Activated naive CD4-positive, alpha-beta T cell treated with anti-CD3 and anti-CD28 coated beads for 36 hours (primary cell): Measurements from ENCODE around the gene WBP11. TPM values are rescaled to one million over a fixed set of nuclear protein-coding genes. Genes with fewer than 3 reads are reported as not detected.

Experiments
- CTCF ChIA-PET: fragments of 350-600 bp; sonication (Branson Sonifier 250); formaldehyde crosslinking; loops from one replicate; lab custom pipeline; 2021; ENCODE audit warnings: antibody characterized with exemption; lab: Charles Lee
- DNase-seq: peaks from one replicate; pipeline ENCODE4 v3.0.0-alpha.2; 2020
- H3K27ac Mint-ChIP-seq: one replicate; pipeline ENCODE4 v1.8.0; 2021; ENCODE audit warnings: mild to moderate bottlenecking, mixed read lengths
- H3K27me3 Mint-ChIP-seq: one replicate; pipeline ENCODE4 v1.8.0; 2021; ENCODE audit warnings: low read depth, mixed read lengths
- H3K36me3 Mint-ChIP-seq: one replicate; pipeline ENCODE4 v1.8.0; 2021; ENCODE audit warnings: low read depth, mixed read lengths
- H3K4me1 Mint-ChIP-seq: one replicate; pipeline ENCODE4 v1.8.0; 2021; ENCODE audit warnings: low read depth, mixed read lengths
- H3K4me3 Mint-ChIP-seq: one replicate; pipeline ENCODE4 v1.8.0; 2021; ENCODE audit warnings: mild to moderate bottlenecking, moderate library complexity, mixed read lengths
- H3K9me3 Mint-ChIP-seq: one replicate; pipeline ENCODE4 v1.8.0; 2021; ENCODE audit warnings: mixed read lengths
- intact Hi-C: fragments of 100-400 bp; cut with micrococcal nuclease; formaldehyde crosslinking; loops from one replicate; pipeline ENCODE4 v1.15.1; 2023
- total RNA-seq, 2 experiments: library from RNA; stranded (reverse); gene quantifications; one replicate each; pipeline ENCODE4 v1.2.3, GENCODE V29; 2021

WBP11 gene
- total RNA-seq, 2 experiments from 2014 or later = 105 to 115 TPM

- peaks cover 4% of the 10 kb centered on the region for H3K9me3 Mint-ChIP-seq
- no peak for DNase-seq
- CTCF ChIA-PET = interaction anchor here (0.6 kb wide), 1 partner anchor 169 kb away, joined by 3 read pairs; no protein-coding TSS in a partner anchor
These were observed 10.7 kb upstream of the WBP11 start, which contains the start of gene SMCO3 for GRCh38 chr12:14814014-14814413. Gene SMCO3 (minus strand): TSS chr12:14814182. CDS start chr12:14806680, 7,502 bp downstream.

GRCh38 chr12:14811486-14811885 is 8.2 kb upstream of the WBP11 start:
- H3K36me3 Mint-ChIP-seq = no peaks in the 10 kb centered on the region
- peaks cover 13% of the 10 kb centered on the region for H3K4me1 Mint-ChIP-seq
- H3K9me3 Mint-ChIP-seq = no peaks in the 10 kb centered on the region
- no peak overlapping the region for H3K27ac Mint-ChIP-seq
- CTCF ChIA-PET = interaction anchor here (0.7 to 1.7 kb wide), 4 partner anchors 9 to 123 kb away, joined by 3 to 6 read pairs (median 4); no protein-coding TSS in a partner anchor
- no peak for DNase-seq
- intact Hi-C loops = loop anchor here (1.0 kb wide), 1 partner anchor 184 kb away; no protein-coding TSS in a partner anchor
- H3K4me3 Mint-ChIP-seq = no peak overlapping the region
- H3K27me3 Mint-ChIP-seq = no peaks in the 10 kb centered on the region

More at GRCh38 chr12:14814014-14814413, 10.7 kb upstream of the WBP11 start, which contains the start of gene SMCO3:
- peaks cover 13% of the 10 kb centered on the region for H3K4me1 Mint-ChIP-seq
- H3K36me3 Mint-ChIP-seq = no peaks in the 10 kb centered on the region
- peaks cover 4% of the 10 kb centered on the region for H3K27me3 Mint-ChIP-seq
- no peak within 1 kb of the TSS for H3K4me3 Mint-ChIP-seq
- no peak within 1 kb of the TSS for H3K27ac Mint-ChIP-seq
- intact Hi-C loops = no loop called here

- CTCF ChIA-PET = interaction anchor here (0.7 to 1.7 kb wide), 5 partner anchors 8 to 184 kb away, joined by 3 to 7 read pairs (median 4); no protein-coding TSS in a partner anchor
- Mint-ChIP-seq H3K4me1 (peaks cover 13% of the 10 kb centered on the region), H3K4me3 (no peak overlapping the region), H3K27ac (no peak overlapping the region), H3K36me3 (no peaks in the 10 kb centered on the region), H3K9me3 (no peaks in the 10 kb centered on the region), H3K27me3 (no peaks in the 10 kb centered on the region)
- intact Hi-C loops = loop anchor here (1.0 kb wide), 1 partner anchor 184 kb away; no protein-coding TSS in a partner anchor
- DNase-seq = peak; percentile 42
These were observed 7.7 kb upstream of the WBP11 start for GRCh38 chr12:14810953-14811483.

DNA sequence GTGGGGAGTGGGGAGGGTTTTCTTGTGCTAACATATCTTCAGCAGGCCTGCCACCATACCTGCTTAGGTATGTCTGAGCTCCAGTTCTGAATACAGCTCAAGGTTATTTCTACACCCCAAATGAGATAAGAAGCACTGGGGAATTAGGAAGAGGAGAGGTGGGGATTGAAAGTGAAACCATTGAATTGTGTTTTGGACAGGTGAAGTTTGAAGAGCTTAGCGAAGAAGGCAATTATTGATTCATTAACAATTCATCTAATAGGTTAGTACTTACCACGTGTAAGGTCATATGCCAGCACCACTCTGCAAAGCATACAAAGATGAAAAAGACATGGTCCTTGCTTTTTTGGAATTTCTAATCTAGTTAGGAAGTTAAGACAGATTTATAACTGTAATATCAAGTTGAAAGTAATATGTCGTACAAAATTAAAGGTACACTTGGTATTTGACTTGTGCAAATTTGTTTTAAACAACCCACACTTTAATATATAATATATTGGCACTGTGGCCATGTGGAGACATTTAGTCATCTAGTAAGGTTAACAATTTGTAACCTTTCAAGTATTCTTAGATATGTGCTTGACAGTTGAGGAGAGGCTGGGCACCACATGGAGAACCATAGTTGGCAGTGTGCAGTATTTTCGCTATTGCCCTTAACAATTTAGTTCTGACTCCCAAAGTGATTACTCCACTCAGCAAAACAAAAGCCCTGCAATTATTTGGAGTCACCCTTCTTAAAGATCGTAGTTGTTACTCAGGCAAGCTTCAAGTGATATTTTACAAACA is 7.1 kb upstream of the WBP11 start:
- no peak for DNase-seq
- H3K27me3 Mint-ChIP-seq = no peaks in the 10 kb centered on the region
- H3K9me3 Mint-ChIP-seq = no peaks in the 10 kb centered on the region
- H3K27ac Mint-ChIP-seq = no peak overlapping the region
- peaks cover 18% of the 10 kb centered on the region for H3K4me1 Mint-ChIP-seq
- H3K36me3 Mint-ChIP-seq = no peaks in the 10 kb centered on the region
- CTCF ChIA-PET = interaction anchor here (0.8 to 1.7 kb wide), 5 partner anchors 8 to 184 kb away, joined by 3 to 7 read pairs (median 4); no protein-coding TSS in a partner anchor
- no peak overlapping the region for H3K4me3 Mint-ChIP-seq
- intact Hi-C loops = no loop called here

DNA sequence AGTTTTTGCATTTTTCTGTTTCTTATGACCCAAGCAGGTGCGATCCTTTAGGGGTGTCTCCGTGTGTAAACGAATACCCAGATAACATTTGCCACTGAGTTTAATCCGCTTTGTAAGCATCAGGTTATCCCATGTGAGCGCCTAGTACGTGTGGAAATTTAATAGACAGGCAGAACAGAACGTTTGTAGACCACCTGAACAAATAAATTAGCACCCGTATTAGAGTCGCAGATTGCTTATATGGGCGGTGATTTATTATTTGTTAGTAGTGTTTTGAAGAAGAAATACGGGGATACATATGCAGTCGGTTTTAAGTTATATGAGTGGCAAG is 517 bp upstream of the WBP11 start:
- Mint-ChIP-seq H3K27ac (no peak overlapping the region), H3K4me3 (no peak overlapping the region), H3K27me3 (no peaks in the 10 kb centered on the region), H3K9me3 (no peaks in the 10 kb centered on the region), H3K36me3 (peaks cover 14% of the 10 kb centered on the region), H3K4me1 (peaks cover 34% of the 10 kb centered on the region)
- CTCF ChIA-PET = interaction anchor here (0.6 to 3.3 kb wide), 3 partner anchors 28 to 191 kb away, joined by 3 to 18 read pairs (median 5); no protein-coding TSS in a partner anchor
- intact Hi-C loops = loop anchor here (1.0 kb wide), 8 partner anchors 21 to 1079 kb away; partner anchors contain the start of genes ARHGDIB, ATF7IP and STRAP
- DNase-seq = no peak

DNA sequence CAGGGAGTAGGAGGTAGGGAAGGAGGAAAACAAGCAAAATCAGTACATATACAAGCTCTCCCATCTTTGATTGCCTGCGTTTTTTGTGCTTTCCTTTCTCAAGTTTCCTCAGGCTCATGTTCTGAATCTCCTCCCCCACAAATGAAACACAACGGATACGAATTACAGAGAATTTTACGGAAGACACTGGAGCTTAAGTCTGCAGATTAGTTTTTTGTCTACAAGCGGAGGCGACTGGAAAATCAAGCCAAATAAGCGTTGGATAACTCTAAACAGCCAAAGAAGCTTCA is 612 bp downstream of the WBP11 start:
- H3K27ac Mint-ChIP-seq = no peak overlapping the region
- intact Hi-C loops = loop anchor here (1.0 kb wide), 8 partner anchors 22 to 1080 kb away; partner anchors contain the start of genes ARHGDIB, ATF7IP and STRAP
- no peak for DNase-seq
- no peaks in the 10 kb centered on the region for H3K9me3 Mint-ChIP-seq
- no peak overlapping the region for H3K4me3 Mint-ChIP-seq
- CTCF ChIA-PET = interaction anchor here (1.0 to 3.3 kb wide), 7 partner anchors 8 to 192 kb away, joined by 3 to 18 read pairs (median 5); a partner anchor contains a TSS
- peaks cover 15% of the 10 kb centered on the region for H3K36me3 Mint-ChIP-seq
- H3K27me3 Mint-ChIP-seq = no peaks in the 10 kb centered on the region
- peaks cover 34% of the 10 kb centered on the region for H3K4me1 Mint-ChIP-seq

- intact Hi-C loops = no loop called here
- H3K36me3 Mint-ChIP-seq = peaks cover 19% of the 10 kb centered on the region
- CTCF ChIA-PET = interaction anchor here (0.5 to 3.3 kb wide), 6 partner anchors 9 to 472 kb away, joined by 3 to 18 read pairs (median 4); a partner anchor contains a TSS
- peaks cover 34% of the 10 kb centered on the region for H3K4me1 Mint-ChIP-seq
- no peak overlapping the region for H3K27ac Mint-ChIP-seq
- H3K27me3 Mint-ChIP-seq = no peaks in the 10 kb centered on the region
- no peak for DNase-seq
- no peak overlapping the region for H3K4me3 Mint-ChIP-seq
- H3K9me3 Mint-ChIP-seq = no peaks in the 10 kb centered on the region
These were observed 1.0 kb downstream of the WBP11 start for GRCh38 chr12:14802247-14802646.

- H3K36me3 Mint-ChIP-seq = peaks cover 50% of the 10 kb centered on the region
- H3K9me3 Mint-ChIP-seq = no peaks in the 10 kb centered on the region
- CTCF ChIA-PET = interaction anchor here (1.3 kb wide), 1 partner anchor 25 kb away, joined by 4 read pairs; no protein-coding TSS in a partner anchor
- H3K4me3 Mint-ChIP-seq = no peak overlapping the region
- intact Hi-C loops = no loop called here
- no peak overlapping the region for H3K27ac Mint-ChIP-seq
- DNase-seq = no peak
- H3K4me1 Mint-ChIP-seq = peaks cover 6% of the 10 kb centered on the region
- no peaks in the 10 kb centered on the region for H3K27me3 Mint-ChIP-seq
These were observed 8.2 kb downstream of the WBP11 start for GRCh38 chr12:14795028-14795448.

GRCh38 chr12:14785568-14785967 is 17.7 kb downstream of the WBP11 start:
- no peak for DNase-seq
- Mint-ChIP-seq H3K9me3 (no peaks in the 10 kb centered on the region), H3K36me3 (peaks cover 32% of the 10 kb centered on the region), H3K27me3 (no peaks in the 10 kb centered on the region), H3K27ac (no peak overlapping the region), H3K4me1 (peaks cover 2% of the 10 kb centered on the region), H3K4me3 (no peak overlapping the region)
- CTCF ChIA-PET = no interaction called here
- intact Hi-C loops = no loop called here

GRCh38 chr12:14784471-14784870 is 18.8 kb downstream of the WBP11 start:
- peaks cover 21% of the 10 kb centered on the region for H3K36me3 Mint-ChIP-seq
- H3K4me1 Mint-ChIP-seq = peaks cover 2% of the 10 kb centered on the region
- DNase-seq = no peak
- intact Hi-C loops = no loop called here
- H3K9me3 Mint-ChIP-seq = no peaks in the 10 kb centered on the region
- H3K27me3 Mint-ChIP-seq = no peaks in the 10 kb centered on the region
- CTCF ChIA-PET = interaction anchor here (0.5 to 2.0 kb wide), 5 partner anchors 10 to 199 kb away, joined by 3 to 14 read pairs (median 4); a partner anchor contains a TSS
- H3K27ac Mint-ChIP-seq = no peak overlapping the region
- no peak overlapping the region for H3K4me3 Mint-ChIP-seq

DNA sequence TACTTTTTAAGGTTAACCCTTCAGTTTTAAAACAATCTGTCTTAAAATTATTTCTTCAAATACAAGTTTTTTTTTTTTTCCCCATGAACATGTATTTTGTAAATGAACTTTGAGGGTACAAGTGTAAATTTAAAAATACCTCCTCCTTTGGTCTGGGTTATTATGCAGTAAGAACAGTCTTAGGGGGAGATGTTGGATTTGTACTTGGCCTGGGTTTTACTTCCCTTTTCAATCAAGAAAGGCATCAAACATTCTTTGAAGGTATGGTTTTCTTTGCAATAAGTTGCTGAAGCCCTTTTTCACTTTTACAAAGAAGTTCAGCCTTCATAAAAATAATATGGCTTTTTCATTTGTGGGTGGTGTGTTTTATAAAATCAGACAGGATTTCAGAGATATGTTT is 20.5 kb downstream of the WBP11 start:
- Mint-ChIP-seq H3K27ac (no peak overlapping the region), H3K4me3 (no peak overlapping the region), H3K27me3 (no peaks in the 10 kb centered on the region), H3K4me1 (peaks cover 2% of the 10 kb centered on the region), H3K9me3 (no peaks in the 10 kb centered on the region), H3K36me3 (peaks cover 11% of the 10 kb centered on the region)
- intact Hi-C loops = no loop called here
- DNase-seq = no peak
- CTCF ChIA-PET = interaction anchor here (0.5 to 1.6 kb wide), 4 partner anchors 14 to 409 kb away, joined by 3 read pairs; no protein-coding TSS in a partner anchor

DNA sequence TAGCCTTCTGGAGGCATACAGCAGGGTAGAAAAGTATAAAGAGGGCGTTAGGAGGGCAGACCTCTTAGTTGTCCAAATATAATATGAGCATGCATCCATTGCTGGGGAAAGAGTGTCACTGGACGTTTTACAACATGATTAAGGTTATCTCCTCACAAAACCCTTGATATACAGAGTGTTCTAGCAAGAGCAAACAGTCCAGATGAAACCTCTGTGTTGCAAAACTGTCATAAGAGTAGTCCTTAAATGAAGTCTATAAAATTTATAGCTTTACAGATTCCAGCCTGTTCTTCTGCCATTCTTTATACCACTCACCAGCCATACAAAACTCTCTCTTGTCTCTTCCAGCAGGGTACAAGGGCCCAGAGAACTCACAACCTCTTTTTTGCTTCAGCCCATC is 21.7 kb downstream of the WBP11 start:
- H3K27me3 Mint-ChIP-seq = no peaks in the 10 kb centered on the region
- no peak overlapping the region for H3K4me3 Mint-ChIP-seq
- H3K9me3 Mint-ChIP-seq = no peaks in the 10 kb centered on the region
- intact Hi-C loops = no loop called here
- H3K27ac Mint-ChIP-seq = no peak overlapping the region
- no peak for DNase-seq
- peaks cover 6% of the 10 kb centered on the region for H3K36me3 Mint-ChIP-seq
- CTCF ChIA-PET = interaction anchor here (0.7 to 1.6 kb wide), 3 partner anchors 23 to 214 kb away, joined by 3 read pairs; no protein-coding TSS in a partner anchor
- peaks cover 6% of the 10 kb centered on the region for H3K4me1 Mint-ChIP-seq
